Skeletal muscle cell (primary cell): ENCODE results near the gene AGXT.

Source experiments
- DNase-seq: peaks from one replicate; pipeline ENCODE4 v3.0.0-alpha.2; 2010; ENCODE audit warnings: low read depth
- H3K4me3 ChIP-seq: 2 replicates; pipeline ENCODE4 v1.5.1; 2011; ENCODE audit warnings: low read depth, mild to moderate bottlenecking, control low read depth, low read length, moderate library complexity

AGXT gene

GRCh38 chr2:240906911-240907590, 38.4 kb downstream of the AGXT start:
- no peak for DNase-seq
- no peak overlapping the region for H3K4me3 ChIP-seq

- DNase-seq, result no peak
- no peak overlapping the region for H3K4me3 ChIP-seq
Measured at GRCh38 chr2:240909216-240909974, 40.8 kb downstream of the AGXT start.

GRCh38 chr2:240911641-240912265, 43.1 kb downstream of the AGXT start:
- DNase-seq, result no peak
- H3K4me3 ChIP-seq, result no peak overlapping the region

GRCh38 chr2:240912878-240913809, 44.5 kb downstream of the AGXT start:
- no peak for DNase-seq
- no peak overlapping the region for H3K4me3 ChIP-seq

- H3K4me3 ChIP-seq, result no peak overlapping the region
- DNase-seq, result no peak
Measured at GRCh38 chr2:240913810-240914644, 45.4 kb downstream of the AGXT start.

- no peak overlapping the region for H3K4me3 ChIP-seq
- no peak for DNase-seq
Measured at GRCh38 chr2:240914645-240915525, 46.3 kb downstream of the AGXT start.

GRCh38 chr2:240915526-240916341, 47.1 kb downstream of the AGXT start:
- DNase-seq, result no peak
- H3K4me3 ChIP-seq, result no peak overlapping the region

- peak; percentile 60 for DNase-seq
- H3K4me3 ChIP-seq, result no peak overlapping the region
Measured at GRCh38 chr2:240916571-240917008, 48.0 kb downstream of the AGXT start.

GRCh38 chr2:240917009-240917683, 48.5 kb downstream of the AGXT start:
- no peak for DNase-seq
- no peak overlapping the region for H3K4me3 ChIP-seq

GRCh38 chr2:240917684-240918257, 49.1 kb downstream of the AGXT start:
- H3K4me3 ChIP-seq, result no peak overlapping the region
- DNase-seq, result no peak

GRCh38 chr2:240918258-240919091, 49.9 kb downstream of the AGXT start:
- DNase-seq, result no peak
- no peak overlapping the region for H3K4me3 ChIP-seq

GRCh38 chr2:240919161-240919781, 50.6 kb downstream of the AGXT start:
- H3K4me3 ChIP-seq, result no peak overlapping the region
- no peak for DNase-seq

GRCh38 chr2:240919786-240920782, 51.5 kb downstream of the AGXT start:
- H3K4me3 ChIP-seq, result no peak overlapping the region
- no peak for DNase-seq

GRCh38 chr2:240920783-240921231, 52.2 kb downstream of the AGXT start:
- DNase-seq, result no peak
- H3K4me3 ChIP-seq, result no peak overlapping the region
